Stimulated activated CD4-positive, alpha-beta T cell treated with anti-CD3 and anti-CD28 coated beads, Interleukin-1b, Interleukin-23, amount 100 ng/mL, for 48 hours (primary cell): ENCODE results near the gene ITSN2.

ENCODE experiments used
- DNase-seq: peaks from one replicate; pipeline ENCODE4 v3.0.0-alpha.2; 2020

ITSN2 gene

DNA sequence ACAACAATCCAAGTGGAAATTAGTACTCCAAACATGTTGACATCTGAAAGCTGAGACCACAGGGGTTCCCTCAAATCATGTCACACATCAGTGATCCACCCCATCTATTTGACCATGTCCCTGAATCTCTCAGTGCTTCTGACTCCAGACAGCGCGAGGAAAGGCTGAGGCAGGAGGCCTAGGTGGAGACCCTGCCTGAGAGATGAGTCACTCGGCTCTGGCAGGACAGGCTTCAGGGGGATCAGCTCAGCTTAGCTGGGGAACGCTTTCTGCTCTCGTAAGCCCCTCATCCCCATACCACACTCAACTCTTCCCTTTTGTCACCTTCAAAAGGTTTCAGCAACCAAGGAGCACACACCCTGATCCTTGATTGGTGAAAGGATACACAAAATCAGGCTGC lies 191.3 kb downstream of the ITSN2 start:
- DNase-seq = no peak

DNA sequence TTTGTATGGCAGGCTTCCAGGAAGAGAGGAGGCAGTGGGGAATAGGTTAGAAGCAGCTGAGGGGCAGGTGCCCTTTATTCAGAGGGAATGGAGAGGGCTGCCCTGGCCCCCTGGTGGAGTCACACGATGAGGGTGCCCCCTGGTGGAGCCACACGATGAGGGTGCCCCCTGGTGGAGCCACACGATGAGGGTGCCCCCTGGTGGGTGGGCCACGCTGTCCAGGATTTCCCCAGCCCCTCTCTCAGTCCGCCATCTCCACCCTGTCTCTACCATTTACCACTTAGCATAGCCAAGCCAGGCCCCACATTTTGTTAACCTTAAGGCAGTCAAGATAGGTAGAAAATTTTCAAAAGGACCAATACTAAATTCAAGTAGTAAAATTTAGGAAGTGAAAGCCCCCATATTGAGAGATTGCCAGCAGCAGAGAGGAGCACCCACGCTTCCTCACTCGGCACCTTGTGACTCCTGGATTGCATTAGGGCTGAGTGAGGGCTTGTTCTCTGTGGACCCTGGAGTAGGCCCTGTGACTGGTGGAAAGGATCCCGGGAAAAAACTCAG lies 195.8 kb downstream of the ITSN2 start:
- peak; percentile 32 for DNase-seq

DNA sequence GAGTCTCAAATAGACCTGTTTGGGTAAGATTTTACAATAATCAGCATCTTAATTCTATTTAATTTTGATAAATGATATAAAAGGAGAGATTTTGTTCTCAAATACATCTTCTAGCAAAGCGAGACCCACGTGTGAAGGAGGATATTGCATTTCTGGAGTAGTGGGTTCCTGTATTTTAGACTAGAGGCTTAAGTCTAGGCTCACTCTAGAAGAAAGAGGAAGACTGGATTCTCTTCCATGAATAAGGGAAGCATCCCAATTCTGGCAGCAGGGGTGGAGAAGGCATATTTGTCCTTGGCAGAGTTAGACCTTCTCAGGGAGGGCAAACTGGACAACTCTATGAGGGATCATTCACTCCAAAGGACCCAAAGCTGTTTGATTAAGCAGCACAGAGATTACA lies 196.7 kb downstream of the ITSN2 start:
- no peak for DNase-seq

DNA sequence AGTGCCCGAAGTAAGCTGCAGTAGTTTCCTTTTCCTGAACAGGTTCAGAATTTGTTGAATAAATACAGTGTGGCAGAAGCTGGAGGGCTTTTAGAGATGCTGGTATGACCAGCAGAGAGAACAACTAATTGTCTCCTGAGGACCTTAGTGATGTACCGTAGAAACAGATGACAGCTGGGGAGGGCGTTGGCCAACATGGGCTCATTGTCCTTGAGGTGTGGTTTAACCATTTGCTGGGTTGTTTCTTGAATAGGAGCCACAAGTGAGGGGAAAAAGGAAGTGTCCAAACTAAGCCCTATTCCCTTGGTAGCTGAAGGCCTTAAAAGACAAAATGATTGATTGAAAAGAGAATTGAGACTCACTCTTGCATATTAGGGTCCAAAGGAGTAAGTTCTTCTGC lies 197.2 kb downstream of the ITSN2 start:
- DNase-seq = no peak

DNA sequence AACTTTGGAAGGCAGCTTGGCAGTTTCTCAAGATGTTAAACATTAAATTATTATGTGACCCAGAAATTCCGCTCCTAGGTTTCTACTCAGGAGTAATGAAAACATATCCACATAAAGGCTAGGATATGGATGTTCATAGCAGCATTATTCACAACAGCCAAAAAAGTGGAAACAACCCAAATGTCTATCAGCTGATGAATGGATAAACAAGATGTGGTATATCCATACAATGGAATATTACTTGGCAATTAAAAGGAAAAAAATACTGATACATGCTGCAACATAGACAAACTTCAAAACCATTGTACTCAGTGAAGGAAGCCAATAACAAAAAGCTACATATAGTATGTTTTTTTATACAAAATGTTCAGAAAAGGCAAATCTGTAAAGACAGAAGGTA lies 197.8 kb downstream of the ITSN2 start:
- DNase-seq = no peak

DNA sequence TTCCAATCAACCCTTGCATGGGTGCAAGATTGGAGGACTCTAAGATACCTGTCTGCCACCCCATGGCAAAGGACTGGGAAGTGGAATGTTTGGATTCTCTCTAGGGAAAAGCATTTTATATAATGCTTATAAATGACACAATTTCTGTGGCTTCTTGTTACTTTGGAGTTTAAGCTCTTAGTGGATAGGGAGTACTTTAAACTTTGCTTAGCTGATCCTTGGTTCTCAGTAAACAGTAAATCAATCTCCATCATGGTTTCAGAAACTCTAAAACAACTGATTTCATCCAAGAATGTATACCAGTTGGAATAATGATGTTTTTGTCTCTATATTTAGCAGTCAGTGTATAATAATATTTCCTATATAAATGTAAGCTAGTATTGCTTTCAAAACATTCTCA lies 199.6 kb downstream of the ITSN2 start:
- no peak for DNase-seq

DNA sequence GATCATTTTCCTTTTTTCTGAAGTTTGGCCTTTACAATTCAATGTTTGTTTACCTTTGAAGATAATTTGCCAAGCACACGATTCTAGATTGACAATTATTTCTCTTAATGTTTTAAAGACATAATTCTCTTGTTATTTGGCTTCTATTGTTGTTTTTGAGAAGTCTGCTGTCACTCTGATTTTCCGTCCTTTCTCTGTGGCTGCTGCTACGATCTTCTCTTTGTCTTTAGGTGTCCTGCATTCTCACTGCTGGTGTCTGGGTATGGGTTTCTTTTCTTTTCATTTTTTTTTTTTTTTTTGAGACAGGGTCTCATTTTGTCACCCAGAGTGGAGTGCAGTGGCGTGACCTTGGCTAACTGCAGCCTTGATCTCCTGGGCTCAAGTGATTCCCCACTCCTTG lies 200.6 kb downstream of the ITSN2 start:
- no peak for DNase-seq

DNA sequence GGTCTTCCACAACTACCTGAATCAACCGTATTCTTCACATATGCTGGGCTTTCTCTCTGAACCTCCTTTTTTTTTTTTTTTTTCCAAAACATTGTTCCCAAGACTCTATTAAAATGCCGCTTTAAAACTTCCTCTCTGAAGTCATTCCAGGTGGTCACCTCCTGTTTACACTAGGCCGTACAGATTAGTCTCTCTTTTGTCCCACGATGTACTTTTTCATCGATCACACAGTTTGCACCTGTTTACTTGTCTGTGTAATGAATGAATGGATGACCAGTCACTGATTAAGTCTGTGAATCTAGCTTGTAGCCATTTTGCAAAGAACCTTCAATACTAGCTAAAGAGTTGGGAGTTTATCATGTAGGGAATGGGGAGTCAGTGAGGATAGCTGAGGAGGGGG lies 202.2 kb downstream of the ITSN2 start:
- DNase-seq = no peak

DNA sequence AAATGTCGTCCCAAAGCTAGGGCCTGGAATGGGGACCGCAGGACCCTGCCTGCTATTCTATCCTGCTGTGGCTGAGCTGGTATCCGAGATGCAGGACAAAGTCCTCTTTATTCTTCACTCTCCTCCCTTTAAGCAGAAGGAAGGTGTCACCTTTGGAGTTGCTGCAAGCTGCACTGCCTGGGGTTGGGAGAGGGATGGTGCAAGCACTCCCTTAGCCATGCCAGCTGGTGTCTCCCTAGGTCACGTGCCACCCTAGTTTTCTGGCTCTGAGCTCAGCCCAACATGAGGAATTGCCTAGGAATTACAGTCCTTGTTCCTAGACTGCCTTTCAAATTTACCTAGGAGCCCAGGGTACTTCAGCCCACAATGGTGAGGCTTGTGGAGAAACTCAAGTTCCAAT lies 206.9 kb downstream of the ITSN2 start:
- no peak for DNase-seq
